Ovary (tissue), 9 donors: ENCODE data around the gene SLC39A11. TPM values are rescaled to one million over a fixed set of nuclear protein-coding genes. Genes with fewer than 3 reads are reported as not detected.

Experiments used
- DNase-seq, 5 donors: peaks; one replicate each; pipeline ENCODE4 v3.0.0-alpha.2; 2019 to 2020
- H3K27ac ChIP-seq, 2 donors: fragments of 200-600 bp; one replicate each; pipeline versions ENCODE4 v1.5.1 to v1.8.0; 2019 to 2022
- H3K27me3 ChIP-seq: fragments of 200-600 bp; one replicate; pipeline ENCODE4 v1.8.0; 2022
- H3K36me3 ChIP-seq: fragments of 200-600 bp; sonication (generic); one replicate; pipeline ENCODE4 v1.5.1; 2019
- H3K4me1 ChIP-seq: one replicate; pipeline ENCODE4 v1.8.1; 2013; ENCODE audit warnings: mild to moderate bottlenecking, moderate library complexity; ENCODE audit not compliant: insufficient read depth
- H3K4me3 ChIP-seq: fragments of 200-600 bp; sonication (generic); one replicate; pipeline ENCODE4 v1.5.1; 2017
- H3K9me3 ChIP-seq, 2 donors: fragments of 200-600 bp in 1 of 2; sonication (generic) in 1 of 2; one replicate each; pipeline versions ENCODE4 v1.5.1 to v1.8.1; 2013 to 2019; ENCODE audit warnings: mild to moderate bottlenecking in 1 of 2, moderate library complexity in 1 of 2
- CTCF ChIP-seq, 3 donors: fragments of 450-650 bp in 2 of 3; fragments of 200-600 bp in 1 of 3; IDR thresholded peaks; one replicate each; pipeline versions ENCODE4 v1.5.1 to v1.8.0; 2016 to 2022; ENCODE audit warnings: antibody characterized with exemption in 3 of 3, mild to moderate bottlenecking in 1 of 3
- EP300 ChIP-seq: sonication (generic); formaldehyde crosslinking; IDR thresholded peaks from one replicate; pipeline ENCODE4 v1.6.1; 2017; ENCODE audit warnings: antibody characterized with exemption
- POLR2A ChIP-seq: fragments of 450-650 bp; IDR thresholded peaks from one replicate; pipeline ENCODE4 v1.6.1; 2017; ENCODE audit warnings: antibody characterized with exemption, mild to moderate bottlenecking, moderate library complexity
- WGBS, 3 donors: extraction: QIAGEN DNeasy Blood & Tissue Kit in 1 of 3; methylation state at CpG; one replicate each; pipeline versions ENCODE4 v1.1.5 to v1.1.7; 2013 to 2017; 5-methylcytosine and 5-hydroxymethylcytosine counted together
- intact Hi-C, 4 donors: fragments of 100-400 bp; cut with DNase I; formaldehyde crosslinking; loops; one replicate each; pipeline versions ENCODE4 v1.11.0 to v1.15.1; 2022 to 2023
- polyA plus RNA-seq, 2 donors: library from polyadenylated mRNA; stranded (reverse); fragments of 200-250 nt in 1 of 2; fragments of 350-450 nt in 1 of 2; fragmentation: Illumina TruSeq in 1 of 2; extraction: RNeasy Lipid Tissue Mini Kit (QIAGEN cat#74804) in 1 of 2; gene quantifications; one replicate each; pipeline ENCODE4 v1.2.3, GENCODE V29; 2013 to 2014
- total RNA-seq, 7 donors: library from RNA; depleted of rRNA in 2 of 7; stranded (reverse); fragments of >200 nt in 2 of 7; fragmentation: NEBNext Ultra II Directional in 3 of 7; extraction: Animal tissue kit (Norgen Biotek cat#: 25700) in 3 of 7; gene quantifications; one replicate each; pipeline versions ENCODE4 v1.1.0 to v1.2.4, GENCODE V29; 2016 to 2023
- donor health status: DM: no; HTN: no; CAD: no; lungs with moderate emphysema.
- donor health status: DM: no; HTN: no; CAD: no.
- donor health status: Bipolar disorder and iron deficiency.
- donor health status: DM: yes; HTN: yes; CAD: no.
- donor health status: DM: no; HTN: no; CAD: no.
- donor health status: DM: yes; HTN: yes; CAD: no.

The SLC39A11 gene
- total and polyA plus RNA-seq, 9 donors = 4.0 to 21.2 (median 10.1) TPM

DNA sequence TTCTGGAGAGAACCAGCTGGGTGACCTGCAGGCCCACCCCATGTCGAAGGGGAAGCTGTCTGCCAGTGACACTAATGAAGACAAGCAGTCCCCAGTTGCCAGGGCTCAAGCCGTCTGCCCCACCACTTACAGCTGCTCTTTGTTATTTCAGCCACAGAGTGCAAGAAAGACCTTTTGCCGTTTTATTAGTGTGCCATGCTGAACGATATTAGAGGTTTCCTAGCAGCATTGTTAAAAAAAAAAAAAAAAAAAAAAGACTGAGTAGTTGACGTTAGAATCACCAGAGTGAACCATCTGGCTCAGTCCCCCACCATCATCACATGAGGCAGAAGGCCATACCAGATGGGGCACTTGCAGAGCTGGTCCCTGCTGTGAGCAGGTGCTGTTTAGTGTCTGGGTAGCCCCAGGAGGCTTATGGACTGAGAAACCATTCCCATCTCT is 26.5 kb upstream of the SLC39A11 start:
- no peak overlapping the region for H3K4me3 ChIP-seq
- H3K9me3 ChIP-seq = no peaks in the 10 kb centered on the region
- H3K4me1 ChIP-seq = no peaks in the 10 kb centered on the region
- 49 to 57% (median 53%) methylated on average over 5 of the region's 5 CpGs for WGBS, 3 donors
- intact Hi-C loops = no loop called here
- H3K36me3 ChIP-seq = no peaks in the 10 kb centered on the region
- no peak for DNase-seq
- H3K27ac ChIP-seq = no peak overlapping the region
- H3K27me3 ChIP-seq = no peaks in the 10 kb centered on the region
- no peak for TF ChIP-seq EP300
- TF ChIP-seq CTCF (IDR thresholded peaks at IDR 0.05) = no peak
- TF ChIP-seq POLR2A = no peak

GRCh38 chr17:73118139-73118538 is 25.7 kb upstream of the SLC39A11 start:
- H3K27me3 ChIP-seq = no peaks in the 10 kb centered on the region
- intact Hi-C loops = no loop called here
- no peaks in the 10 kb centered on the region for H3K36me3 ChIP-seq
- no peak overlapping the region for H3K4me3 ChIP-seq
- H3K27ac ChIP-seq = no peak overlapping the region
- 90 to 93% (median 91%) methylated on average over 4 of the region's 4 CpGs for WGBS, 3 donors
- H3K4me1 ChIP-seq = no peaks in the 10 kb centered on the region
- DNase-seq = no peak
- TF ChIP-seq POLR2A = no peak
- no peaks in the 10 kb centered on the region for H3K9me3 ChIP-seq

DNA sequence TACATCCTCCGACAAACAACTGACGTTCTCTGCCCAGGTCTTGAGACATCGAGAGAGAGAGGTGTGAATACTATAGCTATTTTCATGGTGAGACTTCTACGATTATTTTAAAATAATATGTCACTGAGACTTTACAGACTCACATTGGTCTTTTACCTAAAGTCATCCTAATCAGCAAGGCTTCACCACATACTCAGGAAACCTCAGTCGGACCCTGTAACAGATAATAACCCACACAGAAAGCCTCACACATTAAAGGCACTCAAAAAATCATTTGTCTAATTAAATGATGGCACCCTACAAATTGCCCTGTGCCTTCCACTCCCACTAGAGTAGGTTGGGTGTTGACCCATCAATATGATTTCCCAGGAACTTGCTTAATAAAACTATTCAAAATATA is 19.8 kb upstream of the SLC39A11 start:
- Histone ChIP-seq H3K4me3 (no peak overlapping the region), H3K4me1 (no peaks in the 10 kb centered on the region), H3K27me3 (no peaks in the 10 kb centered on the region), H3K27ac (no peak overlapping the region), H3K36me3 (no peaks in the 10 kb centered on the region), H3K9me3 (no peaks in the 10 kb centered on the region)
- DNase-seq = no peak
- TF ChIP-seq CTCF (IDR thresholded peaks at IDR 0.05) (no peak), POLR2A (no peak), EP300 (no peak)
- intact Hi-C loops = no loop called here
- 86 to 87% (median 87%) methylated on average over 5 of the region's 5 CpGs for WGBS, 3 donors

DNA sequence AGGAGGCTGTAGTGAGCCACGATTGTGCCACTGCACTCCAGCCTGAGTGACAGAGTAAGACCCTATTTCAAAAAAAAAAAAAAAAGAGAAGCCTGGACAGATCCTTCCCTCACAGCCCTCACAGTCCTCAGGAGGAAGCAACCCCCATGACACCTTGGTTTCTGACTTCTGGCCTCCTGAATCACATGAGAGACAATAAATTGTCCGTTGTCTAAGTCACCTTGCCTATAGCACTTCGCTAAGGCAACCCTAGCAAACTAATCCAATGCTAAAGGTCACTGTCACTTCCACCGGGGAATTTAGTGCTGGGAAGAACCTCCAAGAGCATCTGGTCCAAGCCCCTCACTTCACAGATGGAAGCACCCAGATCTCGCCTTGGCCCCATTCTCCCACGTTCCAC is 18.9 kb upstream of the SLC39A11 start:
- no peak for DNase-seq
- Histone ChIP-seq H3K9me3 (no peaks in the 10 kb centered on the region), H3K36me3 (no peaks in the 10 kb centered on the region), H3K27ac (no peak overlapping the region), H3K4me3 (no peak overlapping the region), H3K4me1 (no peaks in the 10 kb centered on the region), H3K27me3 (no peaks in the 10 kb centered on the region)
- WGBS, 3 donors = 85 to 90% (median 87%) methylated on average over 6 of the region's 6 CpGs
- intact Hi-C loops = no loop called here
- TF ChIP-seq CTCF (IDR thresholded peaks at IDR 0.05) (no peak), POLR2A (no peak), EP300 (no peak)

DNA sequence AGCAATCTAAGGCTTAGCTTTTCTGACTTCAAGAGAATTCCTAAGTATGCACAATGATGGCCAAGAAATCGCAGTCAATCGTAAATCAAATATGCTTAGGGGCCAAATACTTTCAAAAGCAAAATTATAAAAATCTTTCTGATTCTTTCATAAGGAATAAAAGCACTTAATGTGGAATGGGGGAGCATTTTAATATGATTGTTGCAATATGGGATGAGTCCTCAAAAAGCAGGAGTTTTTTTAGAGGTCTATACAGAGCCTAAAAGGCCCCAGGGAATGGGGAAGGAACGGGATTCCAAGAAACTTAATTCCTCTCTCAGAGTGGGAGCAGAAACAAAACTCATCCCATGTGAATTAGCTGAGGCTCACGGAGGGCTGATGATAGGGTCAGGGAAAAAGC is 14.7 kb upstream of the SLC39A11 start:
- intact Hi-C loops = no loop called here
- Histone ChIP-seq H3K36me3 (no peaks in the 10 kb centered on the region), H3K9me3 (no peaks in the 10 kb centered on the region), H3K27me3 (no peaks in the 10 kb centered on the region), H3K4me3 (no peak overlapping the region), H3K4me1 (no peaks in the 10 kb centered on the region), H3K27ac (no peak overlapping the region)
- no peak for DNase-seq
- WGBS, 3 donors = 20 to 23% (median 21%) methylated on average over 4 of the region's 4 CpGs
- TF ChIP-seq EP300 (no peak), CTCF (IDR thresholded peaks at IDR 0.05) (no peak), POLR2A (no peak)
